ENCODE results near the gene CAVIN4. TPM values are rescaled to one million over a fixed set of nuclear protein-coding genes. Genes with fewer than 3 reads are reported as not detected.

CAVIN4 gene
- total and polyA plus RNA-seq, 9 of the 15 experiments (the other 6 are each of a cell fraction or from before 2014, with no cell fraction given) = 0.06 to 0.29 (median 0.18) TPM

DNA sequence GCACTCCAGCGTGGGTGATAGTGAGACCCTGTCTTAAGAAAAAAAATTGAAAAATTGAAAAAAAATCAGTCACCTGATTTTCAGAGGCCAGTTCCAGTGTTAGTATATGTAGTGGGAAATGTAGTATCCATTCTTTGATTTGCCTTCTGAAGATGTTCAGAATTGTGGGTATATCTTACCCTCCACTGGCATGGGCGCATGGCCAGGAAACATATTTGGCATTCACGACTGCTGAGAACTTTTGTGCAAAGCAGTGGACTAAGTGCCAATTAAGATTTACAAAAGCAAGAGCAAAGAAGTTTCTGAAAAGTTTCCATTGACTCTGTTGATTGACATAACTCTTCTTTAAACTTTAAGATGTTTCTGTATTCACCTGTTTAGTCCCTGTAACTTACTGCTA, 2.4 kb downstream of the CAVIN4 start (continued):
- TF ChIP-seq TAF9B (IDR thresholded peaks at IDR 0.05; ENCODE audit: partially characterized antibody) = no peak
- TF ChIP-seq, protein P1, sequence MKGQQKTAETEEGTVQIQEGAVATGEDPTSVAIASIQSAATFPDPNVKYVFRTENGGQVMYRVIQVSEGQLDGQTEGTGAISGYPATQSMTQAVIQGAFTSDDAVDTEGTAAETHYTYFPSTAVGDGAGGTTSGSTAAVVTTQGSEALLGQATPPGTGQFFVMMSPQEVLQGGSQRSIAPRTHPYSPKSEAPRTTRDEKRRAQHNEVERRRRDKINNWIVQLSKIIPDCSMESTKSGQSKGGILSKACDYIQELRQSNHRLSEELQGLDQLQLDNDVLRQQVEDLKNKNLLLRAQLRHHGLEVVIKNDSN (CRISPR knock-in tag; IDR thresholded peaks at IDR 0.05) = no peak
- no peak for TF ChIP-seq GATAD2A (IDR thresholded peaks at IDR 0.05)

DNA sequence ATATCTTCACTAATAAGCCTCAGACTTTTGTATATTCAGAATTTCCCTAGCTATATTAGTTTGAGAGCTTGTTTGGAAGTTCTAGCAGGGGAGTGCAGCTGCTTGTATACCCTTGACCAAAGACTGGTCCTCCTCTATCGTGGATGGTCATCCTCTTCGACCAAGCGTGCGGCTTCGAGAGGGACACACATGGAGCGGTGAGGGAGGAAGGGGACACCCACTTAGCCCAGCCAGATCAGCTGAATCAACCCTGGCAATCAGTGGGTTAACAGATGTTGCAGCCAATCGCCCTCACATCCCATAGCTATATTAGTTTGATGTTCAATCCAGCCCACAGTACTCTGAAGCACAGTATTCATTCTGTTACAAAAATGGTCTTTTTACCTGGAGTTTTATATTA, 3.2 kb downstream of the CAVIN4 start:
- no peaks in the 10 kb centered on the region for H3K4me1 ChIP-seq (replicated peaks in 1 of 2; ENCODE audit: control insufficient read depth in 2 of 2, insufficient read depth in 2 of 2, low read length in 2 of 2)
- peaks cover 5 to 12% of the 10 kb centered on the region in 2 experiments; a peak in 4 of 5 replicates for H3K27me3 ChIP-seq (ENCODE audit: control insufficient read depth in 2 of 2, insufficient read depth in 2 of 2, low read length in 2 of 2)
- FAIRE-seq = no peak
- ChIA-PET POLR2A (no interaction called here), CTCF (ENCODE audit: low intra/inter-chr PET ratio) (no interaction called here)
- TF ChIP-seq NUFIP1 (IDR thresholded peaks at IDR 0.05; ENCODE audit: partially characterized antibody) (no peak), MED1 (CRISPR knock-in tag; IDR thresholded peaks at IDR 0.05; ENCODE audit: borderline replicate concordance) (no peak), KDM1A (IDR thresholded peaks at IDR 0.05) (no peak), SRSF9 (IDR thresholded peaks at IDR 0.05; ENCODE audit: borderline replicate concordance, low read depth, low read length) (no peak), FOXJ2 (tag; IDR thresholded peaks at IDR 0.05) (no peak)
- TF ChIP-seq, protein P2, sequence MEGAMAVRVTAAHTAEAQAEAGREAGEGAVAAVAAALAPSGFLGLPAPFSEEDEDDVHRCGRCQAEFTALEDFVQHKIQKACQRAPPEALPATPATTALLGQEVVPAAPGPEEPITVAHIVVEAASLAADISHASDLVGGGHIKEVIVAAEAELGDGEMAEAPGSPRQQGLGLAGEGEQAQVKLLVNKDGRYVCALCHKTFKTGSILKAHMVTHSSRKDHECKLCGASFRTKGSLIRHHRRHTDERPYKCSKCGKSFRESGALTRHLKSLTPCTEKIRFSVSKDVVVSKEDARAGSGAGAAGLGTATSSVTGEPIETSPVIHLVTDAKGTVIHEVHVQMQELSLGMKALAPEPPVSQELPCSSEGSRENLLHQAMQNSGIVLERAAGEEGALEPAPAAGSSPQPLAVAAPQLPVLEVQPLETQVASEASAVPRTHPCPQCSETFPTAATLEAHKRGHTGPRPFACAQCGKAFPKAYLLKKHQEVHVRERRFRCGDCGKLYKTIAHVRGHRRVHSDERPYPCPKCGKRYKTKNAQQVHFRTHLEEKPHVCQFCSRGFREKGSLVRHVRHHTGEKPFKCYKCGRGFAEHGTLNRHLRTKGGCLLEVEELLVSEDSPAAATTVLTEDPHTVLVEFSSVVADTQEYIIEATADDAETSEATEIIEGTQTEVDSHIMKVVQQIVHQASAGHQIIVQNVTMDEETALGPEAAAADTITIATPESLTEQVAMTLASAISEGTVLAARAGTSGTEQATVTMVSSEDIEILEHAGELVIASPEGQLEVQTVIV (CRISPR knock-in tag; IDR thresholded peaks at IDR 0.05; ENCODE audit: borderline replicate concordance) = no peak
- no peak for ATAC-seq
- no TSS peak for BruUV-seq (replicated peaks)
- H3K4me2 ChIP-seq (ENCODE audit: insufficient read depth, low read length) = no peak overlapping the region
- no peak overlapping the region for H3K27ac ChIP-seq (ENCODE audit: extremely low read depth, low read depth, low read length)
- no peak overlapping the region for H3K9ac ChIP-seq (ENCODE audit: insufficient read depth in 1 of 2, low read depth in 2 of 2, low read length in 2 of 2)
- DNase-seq (ENCODE audit: extremely low read depth in 1 of 4, low spot score in 3 of 4) = no peak
- in situ Hi-C loops (cut with MboI) = loop anchor here (25.0 kb wide), 2 partner anchors 244 to 544 kb away; no protein-coding TSS in a partner anchor
- 0% methylated on average over 7 of the region's 7 CpGs for WGBS (ENCODE audit: insufficient coverage, low coverage, missing lambda C conversion rate)
- intact Hi-C loops (cut with micrococcal nuclease) = no loop called here
- no peaks in the 10 kb centered on the region for H3K79me2 ChIP-seq (ENCODE audit: control insufficient read depth, insufficient read depth, low read length)
- H3K9me3 ChIP-seq (replicated peaks; ENCODE audit: control insufficient read depth, insufficient read depth, low read depth, low read length) = no peaks in the 10 kb centered on the region
- no peaks in the 10 kb centered on the region for H3K36me3 ChIP-seq (ENCODE audit: control insufficient read depth, insufficient read depth, low read length)
- H3K9me1 ChIP-seq (ENCODE audit: control insufficient read depth, insufficient read depth, low read length) = no peaks in the 10 kb centered on the region
- no peak overlapping the region for H2AFZ ChIP-seq (ENCODE audit: low read depth, low read length)
- H4K20me1 ChIP-seq (replicated peaks; ENCODE audit: control insufficient read depth, insufficient read depth, low read length) = no peaks in the 10 kb centered on the region
- no peak overlapping the region for H3K4me3 ChIP-seq
